ENCODE measurements around the gene STIM1. TPM values are rescaled to one million over a fixed set of nuclear protein-coding genes. Genes with fewer than 3 reads are reported as not detected.

STIM1 gene
- total RNA-seq, 1 experiment from 2014 or later: 15.2 TPM

- Mint-ChIP-seq H3K36me3 (ENCODE audit: insufficient read depth in 1 of 3, low read depth in 3 of 3) (peaks cover 26 to 46% (median 41%) of the 10 kb centered on the region in 3 experiments), H3K27ac (no peak overlapping the region), H3K4me1 (peaks cover 41 to 42% of the 10 kb centered on the region in 2 experiments), H3K9me3 (no peaks in the 10 kb centered on the region), H3K27me3 (ENCODE audit: low read depth) (no peaks in the 10 kb centered on the region), H3K4me3 (no peak overlapping the region)
- no peak for TF ChIP-seq CTCF (conservative IDR thresholded peaks at IDR 0.05)
- H4K5ac ChIP-seq (ENCODE audit: insufficient read length, low read depth, low read length): no peak overlapping the region
- no CpG with 5 or more reads among the region's 3 CpGs for whole genome bisulfite sequencing (ENCODE audit: extremely low coverage, insufficient read length, low lambda C conversion rate)
- H3K9ac ChIP-seq (ENCODE audit: extremely low read depth, insufficient read length, low read length): no peak overlapping the region
- peaks cover 3% of the 10 kb centered on the region for H4K20me1 ChIP-seq (ENCODE audit: control insufficient read depth, insufficient read depth, insufficient read length)
- no peaks in the 10 kb centered on the region for H3K23me2 ChIP-seq (ENCODE audit: insufficient read length, low read depth, low read length, poor library complexity, severe bottlenecking)
- no peaks in the 10 kb centered on the region for H3K79me1 ChIP-seq (ENCODE audit: insufficient read depth, low read depth, low read length, poor library complexity, severe bottlenecking)
- H3K4ac ChIP-seq (ENCODE audit: low read depth, low read length): no peak overlapping the region
- H2AFZ ChIP-seq (ENCODE audit: low read length): no peak overlapping the region
- DNase-seq: no peak
- H3K14ac ChIP-seq (ENCODE audit: insufficient read depth, low read length): no peak overlapping the region
- no peak overlapping the region for H3T11ph ChIP-seq (ENCODE audit: low read length)
- H3K79me2 ChIP-seq (ENCODE audit: insufficient read depth, low read length): no peaks in the 10 kb centered on the region
- H2BK20ac ChIP-seq (ENCODE audit: low read depth, low read length, poor library complexity, severe bottlenecking): no peak overlapping the region
- no peak overlapping the region for H4K8ac ChIP-seq (replicated peaks; ENCODE audit: insufficient read length, low read depth, low read length)
- no peak overlapping the region for H3K56ac ChIP-seq (ENCODE audit: insufficient read length, low read depth, low read length)
- H4K91ac ChIP-seq (ENCODE audit: insufficient read length, low read depth, low read length): no peak overlapping the region
- H3K23ac ChIP-seq (ENCODE audit: insufficient read length, low read depth, low read length): no peak overlapping the region
- H3K9me3 ChIP-seq (ENCODE audit: control insufficient read depth, low read depth, low read length): no peaks in the 10 kb centered on the region
- no peak overlapping the region for H3K27ac ChIP-seq (ENCODE audit: insufficient read length, low read depth, low read length)
- H3K18ac ChIP-seq (ENCODE audit: insufficient read length, low read depth, low read length): no peak overlapping the region
- no peak overlapping the region for H2BK5ac ChIP-seq (ENCODE audit: insufficient read length, low read length)
- peaks cover 13% of the 10 kb centered on the region; the same call in 1 of the 2 replicates for H3K4me1 ChIP-seq (ENCODE audit: insufficient read depth, low read length)
- no peak overlapping the region for H3K4me2 ChIP-seq (ENCODE audit: insufficient read depth, insufficient read length, low read length)
- no peaks in the 10 kb centered on the region for H3K27me3 ChIP-seq (ENCODE audit: insufficient read depth, low read length)
- no peak overlapping the region for H2BK120ac ChIP-seq (ENCODE audit: low read depth, low read length, poor library complexity, severe bottlenecking)
- H2AK5ac ChIP-seq (ENCODE audit: insufficient read length, low read length): no peak overlapping the region
- no peak overlapping the region for H2BK15ac ChIP-seq (ENCODE audit: low read depth, low read length)
- H2BK12ac ChIP-seq (ENCODE audit: insufficient read length, low read depth, low read length): no peak overlapping the region
These were observed 32.2 kb upstream of the STIM1 start for GRCh38 chr11:3823303-3823702.

All from H9 (cell line).